Hippocampal formation (tissue), 2 donors: Measurements from ENCODE around the gene CIZ1.

Experiments used
- DNase-seq, 2 donors: peaks; one replicate each; lab custom pipeline; 2025; lab: John Stamatoyannopoulos, UW

Gene CIZ1

DNA sequence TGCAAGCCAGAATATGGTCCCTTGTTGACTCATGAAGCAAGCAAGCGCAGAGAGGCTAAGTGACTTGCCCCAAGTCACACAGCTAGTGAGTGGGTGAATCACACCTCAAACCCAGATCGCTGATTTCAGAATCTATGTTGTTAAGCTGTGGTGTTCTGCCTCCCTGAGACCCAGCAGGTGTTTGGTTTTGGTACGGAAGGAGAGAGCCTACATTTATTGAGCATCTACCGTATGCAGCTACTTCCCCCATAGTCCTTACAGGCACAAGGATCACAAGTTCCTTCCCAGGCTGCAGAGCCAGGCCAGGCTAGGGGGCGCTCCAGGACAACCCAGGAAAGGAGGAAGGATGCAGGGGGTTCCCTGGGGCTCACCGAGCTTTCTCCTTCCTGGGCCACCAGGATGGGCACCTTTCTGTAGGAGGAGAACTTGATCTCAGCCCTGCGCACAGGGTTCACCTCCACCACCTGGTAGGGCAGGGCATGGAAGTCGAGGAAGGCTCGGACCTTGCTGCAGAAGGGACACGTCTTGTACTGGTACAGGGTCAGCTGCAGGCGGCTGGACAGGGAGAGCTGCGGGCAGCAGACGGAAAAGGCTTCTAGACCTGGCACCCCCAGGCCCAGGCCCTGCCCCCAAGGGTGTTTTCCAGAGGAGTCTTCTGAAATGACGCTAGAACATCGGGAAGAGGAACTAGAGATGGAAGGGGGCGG, 66.3 kb downstream of the CIZ1 start:
- peak; percentile 19 to 25 for DNase-seq

DNA sequence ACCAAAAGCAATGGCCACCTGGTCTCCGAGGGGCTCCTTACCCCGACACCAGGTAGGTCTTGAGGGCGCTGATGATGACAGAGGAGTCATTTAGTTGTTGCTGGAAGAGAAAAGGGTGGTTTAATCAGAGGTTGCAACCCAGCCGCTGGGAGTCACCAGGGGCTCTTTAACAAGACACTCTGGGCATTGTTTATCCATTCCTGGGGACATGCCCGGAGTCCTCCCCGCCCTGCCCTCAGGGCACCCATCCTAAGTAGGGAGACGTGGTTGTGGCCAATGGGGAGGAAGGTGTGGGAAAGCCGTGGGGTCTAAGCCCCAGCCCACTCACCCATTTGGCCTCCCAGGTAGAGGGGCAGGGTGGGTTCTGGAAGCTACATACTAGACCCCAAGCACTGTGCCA, 66.9 kb downstream of the CIZ1 start:
- no peak for DNase-seq

DNA sequence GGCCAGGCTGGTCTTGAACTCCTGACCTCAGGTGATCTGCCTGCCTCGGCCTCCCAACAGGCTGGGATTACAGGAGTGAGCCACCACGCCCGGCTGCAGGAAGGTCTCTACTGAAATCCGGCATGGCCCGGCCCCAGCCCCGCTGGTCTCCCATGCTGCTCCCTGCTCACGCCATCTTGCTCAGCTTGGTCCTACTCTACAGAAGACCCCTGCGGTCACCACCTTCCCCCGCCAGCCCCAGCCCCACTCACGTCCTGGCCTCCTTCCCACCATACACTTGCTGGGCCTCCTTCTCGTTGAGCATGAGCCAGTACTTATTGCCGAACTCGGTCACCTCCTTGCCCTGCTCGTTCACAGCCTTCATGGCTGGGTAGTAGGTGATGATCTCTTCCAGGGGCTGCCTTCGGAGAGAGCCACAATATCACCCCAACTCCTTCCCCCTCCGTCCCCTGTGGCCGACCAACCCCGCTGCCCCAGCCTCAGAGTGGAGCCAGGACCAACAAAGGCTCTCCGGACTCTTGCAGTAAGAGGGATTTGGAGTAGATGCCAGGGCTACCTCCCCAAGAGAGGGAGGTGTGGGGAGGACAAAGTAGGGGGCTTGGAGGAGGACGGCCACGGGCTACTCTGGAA, 67.8 kb downstream of the CIZ1 start:
- no peak for DNase-seq

DNA sequence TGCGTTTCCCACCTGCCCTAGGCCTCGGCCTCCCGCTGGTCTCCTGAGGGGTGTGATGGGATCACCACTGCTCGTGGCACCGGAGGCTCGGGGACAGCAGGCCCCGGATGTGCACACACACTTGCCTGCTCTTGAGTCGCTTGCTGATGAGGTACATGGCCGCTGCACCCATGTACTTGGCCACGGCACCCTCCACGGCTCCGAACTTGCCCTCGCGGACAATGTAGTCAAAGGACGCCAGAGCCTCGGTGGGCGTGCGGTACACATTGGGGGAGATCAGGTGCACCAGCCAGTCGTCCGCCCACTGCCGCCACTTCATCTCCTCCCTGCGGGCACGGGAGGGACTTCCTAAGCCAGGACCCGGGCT, 68.6 kb downstream of the CIZ1 start:
- DNase-seq = no peak

DNA sequence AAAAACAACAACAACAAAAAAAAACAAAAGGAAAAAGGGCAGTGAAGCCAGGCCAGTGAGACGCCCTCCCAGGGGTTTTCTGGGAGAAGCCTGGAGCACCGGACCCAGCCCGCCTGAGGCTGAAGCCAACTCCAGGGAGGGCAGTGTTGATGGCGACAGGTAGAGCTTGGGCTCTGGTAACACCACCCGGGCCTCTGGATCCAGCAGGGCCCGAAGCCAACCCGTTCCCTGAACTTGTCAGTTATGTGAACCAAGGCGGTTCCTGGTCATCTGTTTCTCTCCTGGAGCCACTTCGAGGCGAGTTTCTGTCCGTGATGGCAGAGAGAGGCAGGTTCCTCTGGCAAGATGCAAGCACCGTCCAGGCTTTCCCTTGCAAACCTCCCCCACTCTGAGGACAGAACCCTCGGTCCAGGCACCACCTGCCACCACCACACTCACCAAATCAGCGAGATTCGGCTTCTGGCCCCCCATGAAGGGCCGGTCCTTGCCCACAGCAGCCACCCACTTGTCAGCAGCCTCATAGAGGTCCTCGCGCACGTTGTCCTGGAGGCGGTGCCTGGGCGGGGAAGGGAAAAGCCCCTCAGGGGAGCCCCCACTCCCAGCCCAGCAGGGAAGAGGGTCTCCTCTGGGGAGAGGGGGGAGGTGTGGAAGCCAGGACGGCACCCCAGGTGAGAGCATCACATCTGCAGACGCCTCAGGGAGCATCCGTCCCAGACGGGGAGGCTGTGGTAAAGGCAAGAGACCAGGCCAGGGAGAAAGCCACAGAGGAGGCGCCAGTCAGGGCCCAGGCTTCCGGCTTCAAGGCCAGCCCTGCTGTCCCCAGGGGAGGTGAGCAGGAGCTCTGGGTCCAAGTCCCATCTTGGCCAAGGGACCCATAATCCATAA, 69.2 kb downstream of the CIZ1 start:
- no peak for DNase-seq

DNA sequence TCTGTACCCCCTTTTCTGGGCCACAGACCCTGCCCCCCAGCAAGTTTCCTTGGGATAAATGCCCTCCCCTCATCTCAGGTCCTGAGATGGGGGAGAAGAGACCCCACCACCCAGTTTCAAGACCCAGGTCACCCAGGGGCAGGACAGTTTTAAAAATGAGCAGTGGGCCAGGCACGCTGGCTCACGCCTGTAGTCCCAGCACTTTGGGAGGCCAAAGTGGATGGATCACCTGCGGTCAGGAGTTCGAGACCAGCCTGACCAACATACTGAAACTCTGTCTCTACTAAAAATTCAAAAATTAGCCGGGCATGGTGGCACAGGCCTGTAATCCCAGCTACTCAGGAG, 69.9 kb downstream of the CIZ1 start:
- DNase-seq = no peak

DNA sequence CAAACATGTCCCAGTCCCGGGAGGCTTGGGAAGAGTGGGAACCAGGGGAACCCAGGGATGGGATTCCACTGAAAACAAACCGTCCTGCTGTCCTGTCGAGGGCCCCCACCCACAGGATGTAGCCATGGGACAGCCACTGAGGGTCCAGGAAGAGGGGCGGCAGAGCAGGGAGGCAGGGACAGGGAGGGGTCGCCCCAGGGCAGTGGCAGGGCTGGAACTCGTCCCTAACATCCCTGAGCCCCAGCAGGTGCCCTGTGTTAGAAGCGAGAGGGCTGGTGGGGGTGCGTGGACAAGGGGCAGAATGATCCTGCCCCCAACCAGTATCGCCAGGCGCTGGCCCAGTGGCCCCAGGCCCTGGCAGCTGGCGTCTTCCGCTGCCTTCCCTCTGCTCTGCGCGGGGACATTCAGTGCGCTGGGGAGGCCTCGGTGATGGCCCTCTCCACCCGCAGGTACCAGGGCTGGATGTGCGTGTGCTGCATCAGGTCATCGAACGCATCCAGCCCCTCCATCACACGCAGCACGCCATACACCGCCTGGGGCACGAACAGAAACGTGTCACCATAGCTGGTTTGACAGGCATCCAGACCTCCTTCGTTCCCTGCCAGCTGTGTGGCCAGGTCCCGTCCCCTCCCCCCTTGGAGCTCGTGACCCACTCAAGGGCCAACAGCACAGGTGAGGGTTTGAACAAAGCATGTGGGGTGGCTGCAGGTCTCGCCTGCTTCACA, 70.5 kb downstream of the CIZ1 start:
- no peak for DNase-seq

DNA sequence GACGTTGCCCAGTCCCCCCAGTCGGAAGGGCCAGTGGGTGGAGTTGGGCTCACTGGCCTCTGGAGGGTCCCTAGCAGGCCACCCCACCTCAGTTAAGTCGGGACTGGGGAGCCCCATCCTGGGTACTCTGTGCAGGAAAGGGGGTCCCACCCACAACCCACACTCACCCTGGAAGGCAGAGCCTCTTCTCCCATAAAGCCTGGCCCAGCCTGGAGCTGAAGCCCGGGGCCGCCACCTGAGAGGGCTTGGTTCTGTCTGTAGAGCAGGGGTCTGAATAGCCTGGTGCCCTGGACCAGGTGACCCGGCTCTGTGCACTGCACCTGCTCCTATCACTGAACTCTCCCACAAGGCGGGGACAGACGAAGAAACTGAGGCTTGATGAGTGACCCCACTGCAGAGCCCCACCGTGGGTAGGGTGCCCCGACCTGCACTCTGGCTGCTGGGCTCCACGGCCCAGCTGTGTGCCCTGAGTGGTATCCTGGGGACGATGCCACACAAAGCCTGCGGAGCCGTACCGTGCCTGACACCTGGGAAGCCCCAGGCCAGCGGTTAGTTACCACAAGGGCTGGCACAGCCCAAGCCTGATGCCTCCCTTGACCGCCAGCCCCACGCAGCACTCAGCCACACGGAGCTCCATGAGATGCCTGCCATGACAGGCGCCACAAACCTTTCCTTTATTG, 71.2 kb downstream of the CIZ1 start:
- no peak for DNase-seq

DNA sequence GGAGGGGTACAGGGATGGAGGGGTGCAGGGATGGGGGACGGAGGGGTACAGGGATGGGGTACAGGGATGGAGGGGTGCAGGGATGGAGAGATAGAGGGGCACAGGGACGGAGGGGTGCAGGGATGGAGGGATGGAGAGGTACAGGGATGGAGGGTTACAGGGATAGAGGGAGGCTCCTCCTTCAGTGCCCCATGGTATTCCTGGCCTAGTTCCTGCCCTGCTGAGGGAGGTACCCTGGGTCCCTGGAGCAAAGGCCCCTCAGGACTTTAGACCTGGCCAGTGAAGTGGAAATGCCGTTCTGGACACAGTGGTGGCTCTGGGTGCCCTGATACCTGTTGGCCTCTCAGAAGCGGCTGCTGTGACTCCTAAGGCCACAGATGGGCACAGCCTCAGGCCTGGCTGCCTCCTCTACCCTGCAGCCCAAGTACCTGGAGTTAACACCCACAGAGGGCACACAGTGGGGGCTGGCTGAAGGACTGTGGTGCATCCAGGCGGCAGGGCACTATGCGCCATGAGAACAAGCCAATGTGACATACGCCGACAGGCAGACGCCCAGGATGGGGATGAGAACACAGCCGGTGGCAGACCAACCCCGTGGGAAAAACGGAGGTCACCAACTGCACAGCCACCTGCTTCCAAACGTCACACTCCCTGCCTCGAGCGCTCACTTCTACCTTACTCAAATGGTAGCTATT, 72.3 kb downstream of the CIZ1 start:
- DNase-seq = no peak

DNA sequence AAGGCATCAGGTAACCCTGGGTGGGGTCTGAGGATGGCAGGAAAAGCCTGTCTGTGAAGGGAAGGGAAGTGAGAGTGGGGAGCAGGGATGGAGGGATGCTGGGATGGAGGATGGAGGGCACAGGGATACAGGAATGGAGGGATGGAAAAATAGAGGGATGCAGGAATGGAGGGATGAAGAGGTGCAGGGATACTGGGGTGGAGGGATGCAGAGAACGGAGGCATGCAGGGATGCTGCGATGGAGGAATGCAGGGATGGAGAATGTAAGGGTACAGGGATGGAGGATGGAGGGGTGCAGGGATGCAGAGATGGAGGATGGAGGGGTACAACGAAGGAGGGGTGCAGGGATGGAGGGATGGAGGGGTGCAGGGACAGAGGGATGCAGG, 72.9 kb downstream of the CIZ1 start:
- no peak for DNase-seq

DNA sequence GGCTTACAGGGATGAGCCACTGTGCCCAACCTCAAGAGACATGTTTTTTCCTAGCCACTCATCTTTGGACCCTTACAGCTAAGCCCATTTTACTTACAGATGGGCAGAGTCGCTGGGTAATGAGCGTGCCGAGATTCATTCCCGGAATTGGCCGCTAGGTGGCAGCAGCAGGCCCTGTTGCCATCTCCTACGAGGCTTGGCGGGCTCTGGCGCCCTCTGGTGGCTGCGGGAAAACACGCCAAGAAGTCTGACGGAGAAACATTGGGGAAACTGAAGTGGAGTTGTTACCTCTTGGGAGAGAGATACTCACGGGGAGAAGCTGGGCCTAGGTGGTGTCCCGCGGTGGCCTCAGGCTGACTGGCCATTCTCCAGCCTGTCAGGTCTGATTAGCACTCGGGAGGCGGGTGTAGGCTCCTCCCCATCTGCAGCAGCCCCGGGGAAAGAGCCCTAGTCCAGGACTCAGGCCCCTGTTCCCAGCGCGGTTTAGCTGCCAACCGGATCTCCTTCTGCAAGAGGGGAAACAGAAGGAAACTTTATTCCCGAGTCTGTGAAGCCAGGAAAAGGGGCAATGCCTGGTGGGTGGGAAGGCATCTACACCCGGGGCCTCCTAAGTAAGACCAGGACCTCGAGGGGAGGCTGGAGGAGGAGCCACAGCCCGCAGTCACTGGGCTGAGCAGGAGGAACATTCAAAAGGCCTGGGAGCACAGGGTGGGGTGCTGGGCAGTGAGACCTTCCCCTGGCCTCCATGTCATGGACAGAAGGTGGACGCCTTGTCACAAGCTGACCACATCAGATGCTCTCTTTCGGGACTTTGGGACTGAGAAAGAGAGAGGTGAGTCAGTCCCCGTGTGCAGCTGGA, 73.5 kb downstream of the CIZ1 start:
- peak; percentile 57 to 90 for DNase-seq

DNA sequence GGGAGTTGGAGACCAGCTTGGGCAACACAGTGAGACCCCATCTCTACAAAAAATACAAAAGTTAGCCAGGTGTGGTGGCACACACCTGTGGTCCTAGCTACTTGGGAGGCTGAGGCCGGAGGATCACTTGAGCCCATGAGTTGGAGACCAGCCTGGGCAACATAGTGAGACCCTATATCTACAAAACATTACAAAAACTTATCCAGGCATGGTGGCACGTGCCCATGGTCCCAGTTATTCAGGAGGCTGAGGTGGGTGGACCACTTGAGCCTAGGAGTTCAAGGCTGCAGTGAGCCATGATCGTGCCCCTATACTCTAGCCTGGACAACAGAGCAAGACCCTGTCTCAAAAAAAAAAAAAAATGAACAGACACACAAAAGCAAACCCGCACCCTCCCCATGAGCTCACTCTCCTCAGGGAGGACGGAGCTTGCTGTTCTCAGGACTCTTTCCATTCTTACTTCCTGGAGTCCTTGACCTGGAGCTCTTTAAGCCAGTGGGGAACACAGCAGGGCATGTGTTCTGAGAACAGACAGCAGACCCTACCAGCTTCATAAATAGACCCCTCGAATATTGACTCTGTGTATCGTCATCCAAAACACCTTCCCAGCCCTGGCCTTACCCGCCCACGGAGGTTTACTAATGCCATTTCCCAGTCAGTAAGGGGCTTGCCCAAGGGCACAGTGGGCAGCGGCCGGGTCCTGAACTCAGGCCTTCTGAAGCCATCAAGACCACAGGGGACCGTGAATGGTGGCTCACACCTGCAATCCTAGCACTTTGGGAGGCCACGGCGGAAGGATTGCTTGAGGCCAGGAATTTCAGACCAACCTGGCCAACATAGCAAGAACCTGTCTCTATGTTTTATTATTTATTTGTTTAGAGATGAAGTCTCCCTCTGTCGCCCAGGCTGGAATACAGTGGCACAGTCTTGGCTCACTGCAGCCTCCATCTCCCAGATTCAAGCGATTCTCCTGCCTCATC, 75.0 kb downstream of the CIZ1 start:
- no peak for DNase-seq
